GM19438 (cell line): ENCODE results near the gene EXOC4.
"Not testable (repeated sequence)": the region's sequence is repeated elsewhere in the genome, so short reads cannot be mapped to it uniquely, and the experiment has no call there.

Source experiments
- ATAC-seq: cut with Tn5 transposase; IDR thresholded peaks from one replicate; pipeline ENCODE4 v1.9.1; 2021; ENCODE audit warnings: low read depth; ENCODE audit not compliant: unreplicated experiment

The EXOC4 gene

DNA sequence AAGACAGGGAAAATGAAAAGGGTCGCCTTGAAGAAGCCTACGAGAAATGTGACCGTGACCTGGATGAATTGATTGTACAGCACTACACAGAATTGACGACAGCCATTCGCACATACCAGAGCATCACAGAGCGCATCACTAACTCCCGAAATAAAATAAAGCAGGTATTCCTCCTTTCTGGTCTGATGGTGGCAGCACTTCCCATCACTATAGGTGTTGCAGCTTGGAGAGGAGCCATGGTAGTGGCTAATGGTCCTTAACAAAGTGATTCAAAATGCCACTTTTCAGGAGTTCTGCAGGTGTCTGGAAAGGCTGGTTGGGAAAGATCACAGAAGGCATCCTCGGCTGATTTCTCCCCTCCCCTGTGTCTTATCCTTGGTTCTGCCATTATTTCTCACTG is 22.1 kb downstream of the EXOC4 start:
- ATAC-seq: no peak

DNA sequence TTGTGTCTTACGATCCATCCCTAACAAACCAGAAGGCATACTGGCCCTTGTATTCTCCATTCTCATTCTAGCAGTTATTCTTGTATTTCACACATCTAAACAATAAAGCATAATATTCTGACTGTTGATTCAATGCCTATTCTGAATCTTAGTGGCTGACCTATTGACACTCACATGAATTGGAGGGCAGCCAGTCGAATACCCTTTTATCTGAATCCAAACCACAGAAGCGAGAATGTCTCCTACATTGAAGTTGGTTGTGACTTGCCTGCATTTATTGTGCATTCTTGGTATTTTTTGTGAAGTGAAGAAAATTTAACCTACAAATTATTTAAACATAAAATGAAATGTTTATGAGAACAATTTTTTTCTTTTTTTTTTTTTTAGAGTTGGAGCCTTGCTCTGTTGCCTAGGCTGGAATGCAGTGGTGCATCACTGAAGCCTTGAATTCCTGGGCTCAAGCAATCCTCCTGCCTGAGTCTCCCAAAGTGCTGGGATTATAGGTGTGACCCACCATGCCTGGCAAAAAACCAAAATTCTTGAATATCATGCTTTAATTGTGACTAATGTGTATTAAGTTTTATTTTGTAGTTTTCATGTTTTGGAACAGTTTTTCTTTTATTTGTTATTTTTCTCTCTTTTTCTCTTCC is 22.7 kb downstream of the EXOC4 start:
- ATAC-seq: no peak

DNA sequence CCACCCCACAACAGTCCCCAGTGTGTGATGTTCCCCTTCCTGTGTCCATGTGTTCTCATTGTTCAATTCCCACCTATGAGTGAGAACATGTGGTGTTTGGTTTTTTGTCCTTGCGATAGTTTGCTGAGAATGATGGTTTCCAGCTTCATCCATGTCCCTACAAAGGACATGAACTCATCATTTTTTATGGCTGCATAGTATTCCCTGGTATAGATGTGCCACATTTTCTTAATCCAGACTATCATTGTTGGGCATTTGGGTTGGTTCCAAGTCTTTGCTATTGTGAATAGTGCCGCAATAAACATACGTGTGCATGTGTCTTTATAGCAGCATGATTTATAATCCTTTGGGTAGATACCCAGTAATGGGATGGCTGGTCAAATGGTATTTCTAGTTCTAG is 26.1 kb downstream of the EXOC4 start:
- ATAC-seq: not testable (repeated sequence)

DNA sequence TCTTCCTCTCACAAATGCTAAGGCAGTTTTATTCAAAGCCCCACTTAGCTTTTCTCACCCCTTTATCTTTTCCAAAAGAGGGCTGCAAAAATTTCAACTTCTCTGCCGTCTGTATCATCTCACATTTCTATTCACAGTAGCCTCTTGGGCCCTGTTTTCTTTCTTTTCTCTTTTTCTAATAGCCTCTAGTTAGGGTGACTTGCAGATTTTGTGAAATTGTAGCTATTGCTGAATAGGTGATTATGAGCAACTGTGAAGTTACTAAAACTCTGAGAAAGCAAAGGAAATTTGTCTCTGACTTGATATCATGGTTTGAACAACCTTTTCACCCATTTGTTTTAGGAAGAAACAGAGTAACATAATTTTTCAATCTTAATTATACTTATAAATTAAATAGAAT is 29.2 kb downstream of the EXOC4 start:
- ATAC-seq: no peak

DNA sequence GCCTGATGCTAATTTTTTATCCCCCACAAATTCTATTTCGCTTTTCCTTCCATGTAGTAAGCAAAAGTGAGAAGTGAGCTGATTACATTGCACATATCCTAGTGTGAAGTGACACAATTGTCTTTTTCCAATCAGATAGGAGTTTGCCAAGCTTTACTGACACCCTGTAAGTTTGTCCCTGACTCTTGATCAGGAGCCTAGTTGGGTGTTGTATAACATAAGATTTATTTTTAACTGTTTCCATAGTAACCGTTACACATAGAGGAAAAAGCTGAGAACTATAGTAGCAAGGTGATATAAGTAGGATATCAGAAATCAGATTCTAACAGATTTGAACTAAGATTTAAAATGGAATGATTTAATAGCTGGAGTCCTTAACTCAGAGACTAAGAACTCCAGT is 31.2 kb downstream of the EXOC4 start:
- ATAC-seq: no peak

DNA sequence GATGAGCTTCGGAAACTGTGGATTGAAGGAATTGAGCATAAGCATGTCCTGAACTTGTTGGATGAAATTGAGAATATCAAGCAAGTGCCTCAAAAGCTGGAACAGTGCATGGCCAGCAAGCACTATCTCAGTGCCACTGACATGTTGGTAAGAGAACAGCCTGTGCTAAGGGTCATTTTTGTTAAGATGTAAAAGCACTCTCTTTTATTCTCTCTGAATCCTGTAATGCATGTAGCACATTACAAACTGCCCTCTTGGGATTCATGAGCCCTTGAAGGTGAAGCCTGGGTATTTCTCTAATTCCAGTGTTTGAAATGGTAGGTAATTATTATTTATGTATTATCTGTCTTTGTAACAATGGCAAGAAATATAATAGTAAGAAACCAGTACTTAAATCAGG is 36.1 kb downstream of the EXOC4 start:
- no peak for ATAC-seq

DNA sequence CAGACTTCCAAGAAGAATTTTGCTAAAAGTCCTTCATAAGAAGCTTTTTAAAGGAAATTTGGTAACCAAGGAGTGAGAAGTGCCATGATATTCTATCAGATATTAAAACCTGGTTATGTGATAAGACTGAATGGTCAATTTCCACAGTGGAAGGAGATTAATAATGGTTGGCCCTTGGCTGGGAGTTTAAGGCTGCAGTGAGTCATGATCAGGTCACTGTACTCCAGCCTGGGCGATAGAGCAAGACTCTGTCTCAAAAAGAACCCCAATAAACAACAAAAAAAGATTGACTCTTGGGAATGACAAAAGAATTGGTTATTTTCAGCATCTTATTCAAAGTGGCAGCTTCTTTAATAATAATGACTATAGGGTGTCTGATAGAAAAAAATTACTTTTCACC is 37.2 kb downstream of the EXOC4 start:
- no peak for ATAC-seq

DNA sequence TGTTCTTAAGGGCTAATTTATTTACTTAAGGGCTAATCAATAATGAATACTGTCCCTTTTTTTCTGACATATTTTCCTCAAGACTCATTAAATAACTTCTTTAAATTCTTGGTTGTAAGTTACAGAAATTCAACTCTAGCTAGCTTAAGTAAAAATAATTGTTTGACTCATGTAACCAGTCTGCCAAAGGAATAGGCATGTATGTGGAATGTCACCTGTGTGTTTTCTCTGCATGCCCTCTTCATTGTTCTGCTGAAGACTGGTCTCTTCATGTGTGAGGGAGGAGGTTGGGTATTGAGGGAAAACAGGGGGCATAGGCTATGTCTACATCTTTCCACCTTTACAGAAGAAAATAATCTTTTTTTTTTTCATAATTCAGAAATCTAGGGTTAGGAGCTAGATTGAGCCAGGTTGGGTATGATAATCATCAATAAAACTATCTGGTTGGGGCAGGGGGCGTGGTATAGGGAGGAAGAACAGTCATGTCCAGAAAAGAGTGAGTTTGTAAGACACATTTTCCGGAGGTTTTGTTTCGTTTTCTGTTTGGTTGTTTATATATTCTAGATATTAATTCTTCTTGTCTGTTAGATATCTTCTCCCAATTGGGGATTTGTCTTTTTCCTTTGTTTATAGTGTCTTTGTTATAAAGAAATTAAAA is 37.9 kb downstream of the EXOC4 start:
- ATAC-seq: no peak

DNA sequence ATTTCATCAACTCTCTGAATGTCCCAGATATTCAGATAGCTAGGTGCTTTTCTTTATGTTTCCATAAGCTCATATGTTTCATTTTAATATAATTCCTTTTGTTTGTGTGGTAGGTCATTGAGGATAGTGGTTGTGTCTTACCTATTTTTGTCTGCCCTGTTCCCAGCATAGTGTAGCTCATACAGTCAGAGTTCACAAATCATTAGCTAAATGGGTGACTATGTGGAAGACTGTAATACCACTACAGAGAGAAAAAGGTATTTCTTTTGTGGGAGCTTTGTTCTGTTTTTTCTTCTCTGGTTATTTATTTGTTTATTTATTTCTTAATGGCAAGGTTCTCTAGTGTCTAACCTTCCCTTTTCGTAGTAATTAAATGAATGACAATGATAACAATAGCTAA is 39.8 kb downstream of the EXOC4 start:
- no peak for ATAC-seq

DNA sequence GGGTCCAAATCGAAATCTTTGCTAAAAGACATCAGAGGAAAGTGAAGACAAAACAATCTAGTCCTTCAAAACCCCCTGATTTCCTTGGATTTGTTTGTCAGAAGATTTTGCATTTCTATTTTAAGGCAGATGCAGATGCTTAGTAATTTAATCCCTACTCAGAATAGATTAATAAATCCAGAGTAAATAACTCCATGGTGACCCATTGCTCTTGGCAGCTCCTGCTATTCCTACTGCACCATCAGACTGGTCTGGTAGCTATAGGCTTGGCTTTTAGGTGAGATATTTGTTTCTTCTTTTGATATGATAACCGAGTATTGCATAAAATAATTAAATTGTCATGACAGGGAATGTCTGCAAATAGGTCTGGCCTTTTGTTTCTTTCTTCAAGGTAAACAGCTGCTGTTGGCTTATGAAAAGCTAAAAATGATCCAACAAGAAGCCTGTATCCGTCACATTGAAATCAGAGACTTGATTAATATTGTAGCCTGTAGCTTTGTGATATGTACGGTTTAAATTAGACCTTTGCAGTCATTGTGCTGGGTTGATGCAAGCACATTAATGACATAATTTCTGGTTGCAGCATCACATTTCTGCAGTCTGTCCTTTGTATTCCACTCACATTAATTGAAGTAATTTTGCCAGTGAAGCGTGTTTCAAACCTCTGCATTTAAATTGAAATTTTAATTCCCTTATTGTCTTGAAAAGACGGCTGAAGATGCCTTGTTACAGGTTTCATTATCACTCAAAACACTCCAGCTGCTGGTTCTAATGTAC is 40.7 kb downstream of the EXOC4 start:
- ATAC-seq: no peak

DNA sequence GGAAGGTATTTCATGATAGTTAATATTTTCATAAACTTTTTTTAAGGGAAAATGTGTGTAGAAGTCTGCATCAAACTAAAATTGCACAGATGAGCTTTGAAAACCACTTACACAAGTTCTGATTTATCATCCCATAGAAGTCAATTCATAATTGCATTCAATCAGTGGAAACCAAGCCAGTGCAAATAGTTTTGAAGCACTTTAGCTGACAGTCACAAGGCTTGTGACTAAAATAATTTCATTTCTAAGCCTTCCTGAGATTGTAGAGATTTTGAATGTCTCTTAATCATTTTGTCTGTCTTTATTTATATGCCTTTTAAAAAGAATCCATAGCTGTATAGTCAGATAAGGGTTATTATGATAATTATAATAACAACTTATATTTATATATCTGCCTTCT is 41.4 kb downstream of the EXOC4 start:
- ATAC-seq: no peak

DNA sequence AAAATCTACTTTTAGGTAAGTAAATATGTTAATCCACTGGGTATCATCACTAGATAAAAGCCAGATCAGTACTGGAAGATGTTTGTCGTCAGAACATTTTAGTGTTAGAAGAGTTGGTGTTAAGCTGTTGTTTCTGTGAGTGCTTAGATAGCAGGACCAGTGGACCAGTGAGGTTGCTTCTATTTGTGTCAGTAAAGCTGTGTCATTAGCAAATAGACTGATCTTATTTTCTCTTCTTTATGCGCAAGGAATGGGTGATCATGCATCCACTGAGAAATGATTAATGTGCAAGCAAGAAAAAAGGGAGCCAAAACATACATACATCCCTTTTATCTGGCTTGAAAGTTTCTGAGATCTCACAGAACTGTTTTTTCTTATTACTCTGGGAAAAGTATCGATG is 42.6 kb downstream of the EXOC4 start:
- ATAC-seq: no peak

DNA sequence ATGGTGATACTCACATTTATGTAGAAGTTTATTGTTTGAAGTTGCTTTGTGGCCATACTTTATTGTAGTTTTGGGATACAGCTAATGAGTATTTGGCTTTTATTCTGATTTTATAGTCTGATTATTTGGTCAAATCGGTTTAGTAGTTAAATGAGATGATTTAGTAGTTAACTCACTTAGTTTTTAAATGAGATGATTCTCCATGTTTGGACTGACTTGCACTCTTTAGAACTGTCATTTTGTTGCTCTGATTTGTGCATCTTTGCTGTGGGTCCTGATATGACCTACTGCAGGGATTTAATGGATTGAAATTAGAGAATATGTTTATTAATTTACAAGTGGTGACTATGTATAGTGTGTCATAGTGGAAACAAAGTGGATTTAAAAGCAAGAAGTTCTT is 44.2 kb downstream of the EXOC4 start:
- ATAC-seq: no peak

DNA sequence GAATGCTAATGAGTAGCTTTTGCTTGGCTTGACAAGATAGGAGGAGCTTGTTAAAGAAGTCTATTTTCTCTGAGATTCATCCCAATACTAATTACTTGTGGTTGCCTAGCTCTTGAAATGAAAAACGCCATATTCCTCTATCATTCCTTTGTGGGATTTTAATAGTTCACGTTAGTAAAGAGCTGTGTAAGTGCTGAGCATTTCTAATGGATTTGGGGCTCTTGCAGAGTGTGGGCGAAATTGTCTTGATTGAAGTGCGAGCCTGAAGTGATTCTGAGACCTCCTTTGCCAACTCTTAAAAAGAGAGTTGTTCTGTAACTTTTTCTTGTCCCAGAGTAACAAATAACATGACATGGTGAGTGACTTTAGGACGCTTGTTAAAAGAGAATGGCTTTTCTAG is 45.2 kb downstream of the EXOC4 start:
- ATAC-seq: no peak

DNA sequence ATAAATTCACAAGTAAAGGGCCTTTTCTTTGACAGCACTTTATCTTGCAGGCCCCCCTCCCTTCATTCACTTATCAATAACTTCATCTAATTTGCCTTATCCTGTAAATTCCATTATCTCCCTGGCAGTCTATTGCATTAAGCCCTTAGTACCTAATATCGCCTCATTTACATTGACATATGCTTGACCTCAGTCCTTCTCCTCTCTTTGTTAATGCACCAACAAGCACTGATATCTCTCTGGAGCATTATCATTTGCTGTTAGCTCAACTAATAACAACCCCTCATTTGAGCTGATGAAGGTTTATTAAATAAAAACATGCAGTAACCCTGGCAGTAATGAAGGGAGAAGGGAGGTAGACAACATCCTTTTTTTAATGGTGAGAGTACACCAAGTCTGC is 46.8 kb downstream of the EXOC4 start:
- no peak for ATAC-seq

DNA sequence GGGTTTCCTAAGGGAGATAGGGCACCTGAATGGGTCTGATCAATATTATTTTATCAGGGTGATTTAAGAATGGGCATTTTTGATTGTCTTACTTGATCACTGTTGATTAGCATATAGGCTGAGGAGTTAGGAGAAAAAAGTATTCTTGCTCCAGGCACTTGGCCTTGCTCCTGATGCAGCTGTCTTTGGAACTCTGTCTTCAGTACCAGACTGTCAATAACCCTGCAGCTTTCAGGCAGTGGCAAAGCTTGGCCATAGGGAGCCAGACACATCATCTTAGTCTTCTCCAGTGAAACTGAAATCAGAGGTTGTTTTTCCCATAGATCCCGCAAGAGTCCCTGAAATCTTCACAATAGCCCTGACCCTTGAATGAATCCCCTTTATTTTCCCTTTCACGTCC is 47.2 kb downstream of the EXOC4 start:
- ATAC-seq: no peak

DNA sequence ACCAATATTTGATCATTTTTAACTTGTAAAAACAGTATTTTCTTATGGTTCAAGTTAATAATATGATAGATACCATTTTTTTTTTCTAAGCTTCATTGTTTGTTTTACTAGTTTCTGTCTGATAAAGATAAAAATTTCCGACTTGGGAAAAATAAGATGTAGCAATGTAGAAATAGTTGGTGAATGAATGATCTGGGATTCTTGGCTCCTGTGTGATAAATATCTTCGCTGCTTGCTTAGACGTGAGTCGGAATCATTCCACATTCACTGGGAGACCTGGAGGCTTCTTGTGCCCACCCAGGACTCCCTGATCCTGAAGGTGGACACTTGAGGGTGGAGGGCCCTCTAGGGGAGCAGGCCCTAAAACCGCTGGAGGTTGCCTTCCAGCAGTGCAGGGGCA is 47.9 kb downstream of the EXOC4 start:
- ATAC-seq: no peak

DNA sequence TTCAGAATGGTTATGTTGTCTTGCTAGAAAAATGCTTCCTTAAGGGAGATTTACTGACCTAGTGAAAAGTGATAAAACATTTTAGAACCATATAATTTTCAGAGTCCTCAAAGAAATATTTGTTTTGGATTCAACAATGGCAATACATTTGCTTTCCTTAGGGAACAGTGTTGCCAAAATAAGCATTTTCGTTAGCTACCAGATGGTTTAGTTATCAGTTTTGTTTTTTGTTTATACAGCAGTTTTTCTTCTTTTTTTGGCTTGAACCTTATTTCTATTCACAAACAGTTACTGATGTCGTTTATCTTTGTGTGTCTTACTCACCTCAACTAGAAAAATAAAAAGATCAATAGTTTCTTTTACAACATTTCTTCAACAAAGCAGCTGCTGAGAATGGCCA is 48.6 kb downstream of the EXOC4 start:
- ATAC-seq: no peak

DNA sequence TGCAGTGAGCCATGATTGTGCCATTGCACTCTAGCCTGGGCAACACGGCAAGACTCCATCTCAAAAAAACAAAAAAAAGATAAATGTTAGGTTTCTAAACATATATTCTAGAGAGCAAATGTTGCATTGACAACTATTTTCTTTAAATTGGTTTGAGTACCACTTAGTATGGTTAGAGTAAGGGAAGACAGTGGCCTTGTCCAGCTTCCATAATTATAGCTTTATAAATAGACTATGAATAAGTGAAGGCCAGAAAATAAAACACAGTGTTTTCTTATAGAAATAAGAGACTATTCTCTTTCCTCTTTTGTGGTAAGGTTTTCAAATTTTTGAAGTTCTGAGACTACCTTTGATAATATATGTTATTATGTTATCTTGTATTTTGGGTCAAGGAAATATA is 50.5 kb downstream of the EXOC4 start:
- no peak for ATAC-seq

DNA sequence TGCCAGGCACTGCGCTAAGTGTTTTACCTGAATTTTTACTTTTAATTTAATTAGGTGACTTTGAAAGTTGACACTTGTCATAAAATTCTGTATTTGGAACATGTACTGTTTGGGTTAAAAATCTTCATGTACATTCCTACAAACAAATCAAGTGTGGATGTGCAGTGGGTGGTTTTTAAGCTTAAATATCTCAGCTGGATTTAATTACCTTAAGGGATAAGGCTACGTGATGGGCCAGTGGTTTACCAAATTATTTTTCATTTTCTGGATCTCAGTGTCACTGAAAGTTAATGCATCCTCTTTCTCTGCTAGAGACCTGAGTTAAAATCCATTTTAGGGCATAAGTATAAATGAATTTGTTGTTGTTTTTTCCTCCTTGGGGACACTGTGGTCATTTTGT is 51.1 kb downstream of the EXOC4 start:
- ATAC-seq: no peak

DNA sequence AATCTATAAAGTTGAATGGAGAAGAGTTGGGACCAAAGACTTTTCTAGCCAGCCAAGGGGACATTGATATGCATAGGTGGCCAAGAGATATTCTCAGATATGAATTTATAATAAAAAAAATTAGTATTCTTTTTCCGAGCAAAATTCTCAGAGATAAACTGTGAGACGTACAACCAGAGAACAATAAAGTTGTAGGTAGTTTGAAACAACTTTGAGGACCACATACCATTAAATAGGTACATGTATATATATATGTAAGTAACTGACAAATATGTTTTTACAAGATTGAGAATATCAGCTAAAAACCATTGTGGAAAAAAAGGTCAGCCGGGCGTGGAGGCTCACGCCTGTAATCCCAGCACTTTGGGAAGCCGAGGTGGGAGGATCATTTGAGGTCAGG is 56.5 kb downstream of the EXOC4 start:
- ATAC-seq: no peak

DNA sequence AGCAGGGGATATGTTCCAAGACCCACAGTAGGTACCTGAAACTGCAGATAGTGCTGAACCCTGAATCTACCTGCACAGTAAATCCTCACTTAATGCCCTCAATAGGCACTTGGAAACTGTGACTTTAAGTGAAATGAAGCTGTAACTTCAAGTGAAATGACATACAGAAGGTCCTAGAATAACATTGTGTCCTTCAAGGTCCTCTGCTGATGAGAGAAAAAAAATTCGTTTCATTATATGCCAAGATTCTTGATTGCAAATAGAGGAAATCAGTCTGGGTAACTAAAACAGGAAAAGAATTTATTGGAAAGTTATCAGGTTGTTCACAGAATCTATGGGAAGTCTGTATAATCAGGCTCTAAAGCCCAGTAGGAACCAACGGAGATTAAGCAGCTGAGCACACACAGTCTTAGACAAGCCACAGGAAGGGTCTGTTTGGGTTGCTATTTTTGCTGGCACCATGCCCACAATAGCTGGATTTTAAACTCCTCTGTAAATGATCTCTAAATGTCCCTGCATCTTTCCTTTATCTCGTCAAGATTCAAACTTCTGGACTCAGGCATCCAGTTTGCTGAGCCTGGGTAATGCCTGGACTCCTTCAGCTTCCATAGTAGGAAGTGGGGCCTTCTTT is 57.5 kb downstream of the EXOC4 start:
- no peak for ATAC-seq
